Spleen (tissue), 7 donors: Measurements from ENCODE around the gene ZNF697.
A peak's percentile ranks its signal among the peaks of the same experiment; 100 is the strongest.

Experiments
- POLR2A ChIP-seq, 3 donors: fragments of 450-650 bp; IDR thresholded peaks; one replicate each; pipeline ENCODE4 v1.5.1; 2017; ENCODE audit warnings: antibody characterized with exemption in 3 of 3, mild to moderate bottlenecking in 1 of 3
- POLR2AphosphoS5 ChIP-seq, 3 donors: sonication (generic); formaldehyde crosslinking; IDR thresholded peaks; one replicate each; pipeline ENCODE4 v1.5.1; 2017; ENCODE audit warnings: antibody characterized with exemption in 3 of 3
- TF ChIP-seq, protein P1 (sequence below), 11 experiments: fragments of 200-600 bp in 7 of 11; fragments of 450-650 bp in 4 of 11; sonication (generic) in 4 of 11; IDR thresholded peaks in 8 of 11; conservative IDR thresholded peaks in 3 of 11; 1 replicate in 7 of 11; 2 replicates in 4 of 11; pipeline versions ENCODE4 v1.4.0 to v1.8.0; 2016 to 2021; ENCODE audit warnings: antibody characterized with exemption in 11 of 11, inconsistent platforms in 4 of 11, mild to moderate bottlenecking in 1 of 11
- donor health status: DM: no; HTN: no; CAD: no; lungs with moderate emphysema.
- donor health status: DM: no; HTN: no; CAD: no.
- donor health status: DM: no; HTN: no; CAD: no.

DNA sequence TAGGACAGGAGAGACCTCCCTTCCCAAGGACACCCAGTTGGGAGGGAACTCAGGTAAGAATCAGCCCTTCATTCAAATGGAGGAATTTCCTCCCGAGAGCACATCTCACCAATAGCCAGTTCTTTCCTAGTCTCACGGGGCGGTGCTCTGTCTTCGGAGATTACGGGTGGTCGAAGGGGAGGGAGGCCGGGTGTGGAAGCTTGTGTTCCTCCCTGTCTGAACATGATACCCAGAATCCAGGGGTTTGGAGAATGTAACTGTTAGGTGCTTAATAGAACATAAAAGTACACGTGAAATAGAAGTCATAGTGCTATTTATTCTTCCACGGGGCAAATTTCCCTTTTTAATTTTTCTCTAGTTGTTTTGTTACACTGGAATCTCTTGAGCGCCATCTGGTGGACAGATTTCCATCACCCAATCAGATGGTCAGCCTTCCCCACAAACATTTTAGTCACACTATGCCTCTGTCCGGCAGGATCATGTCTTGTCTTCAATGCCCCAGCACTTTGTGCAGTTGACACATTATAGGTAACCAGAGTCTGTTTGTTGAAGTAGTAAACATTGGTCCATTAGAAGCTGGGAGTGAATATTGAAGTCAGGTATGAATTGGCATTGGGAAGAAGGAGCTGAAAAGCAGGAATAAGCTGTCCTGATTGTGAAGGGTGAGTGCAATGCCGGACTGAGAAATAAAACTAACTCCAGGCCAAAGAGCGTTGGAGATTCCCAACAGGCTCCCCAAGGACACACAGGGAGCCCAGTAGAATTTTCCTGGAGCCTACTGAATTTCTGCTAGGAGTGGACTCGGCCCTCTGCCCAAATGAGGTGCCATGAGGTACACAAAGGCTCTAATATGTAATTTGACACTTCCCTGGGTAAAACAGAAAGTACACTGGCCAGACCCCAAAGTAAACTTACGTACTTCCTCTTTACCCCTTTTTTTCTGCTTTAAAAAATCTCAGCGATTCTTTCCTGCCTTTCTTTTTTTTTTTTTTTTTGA is 27.6 kb upstream of the ZNF697 start:
- TF ChIP-seq, protein P1, sequence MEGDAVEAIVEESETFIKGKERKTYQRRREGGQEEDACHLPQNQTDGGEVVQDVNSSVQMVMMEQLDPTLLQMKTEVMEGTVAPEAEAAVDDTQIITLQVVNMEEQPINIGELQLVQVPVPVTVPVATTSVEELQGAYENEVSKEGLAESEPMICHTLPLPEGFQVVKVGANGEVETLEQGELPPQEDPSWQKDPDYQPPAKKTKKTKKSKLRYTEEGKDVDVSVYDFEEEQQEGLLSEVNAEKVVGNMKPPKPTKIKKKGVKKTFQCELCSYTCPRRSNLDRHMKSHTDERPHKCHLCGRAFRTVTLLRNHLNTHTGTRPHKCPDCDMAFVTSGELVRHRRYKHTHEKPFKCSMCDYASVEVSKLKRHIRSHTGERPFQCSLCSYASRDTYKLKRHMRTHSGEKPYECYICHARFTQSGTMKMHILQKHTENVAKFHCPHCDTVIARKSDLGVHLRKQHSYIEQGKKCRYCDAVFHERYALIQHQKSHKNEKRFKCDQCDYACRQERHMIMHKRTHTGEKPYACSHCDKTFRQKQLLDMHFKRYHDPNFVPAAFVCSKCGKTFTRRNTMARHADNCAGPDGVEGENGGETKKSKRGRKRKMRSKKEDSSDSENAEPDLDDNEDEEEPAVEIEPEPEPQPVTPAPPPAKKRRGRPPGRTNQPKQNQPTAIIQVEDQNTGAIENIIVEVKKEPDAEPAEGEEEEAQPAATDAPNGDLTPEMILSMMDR (IDR thresholded peaks at IDR 0.05 in 8 of 11, conservative IDR thresholded peaks at IDR 0.05 in 3 of 11): peak; percentile 48 to 86 (median 78)
- TF ChIP-seq POLR2A (IDR thresholded peaks at IDR 0.05): no peak
- TF ChIP-seq POLR2AphosphoS5 (IDR thresholded peaks at IDR 0.05): no peak
